HCT116 (cell line): ENCODE data around the gene GRB10. TPM values are rescaled to one million over a fixed set of nuclear protein-coding genes. Genes with fewer than 3 reads are reported as not detected.

ENCODE experiments used
- ATAC-seq: fragments of 200-7000 bp; cut with Tn5 transposase; 2 replicates; pipeline ENCODE4 v1.9.1; 2020; ENCODE audit warnings: mild to moderate bottlenecking, moderate library complexity
- BruUV-seq: library from RNA; stranded (reverse); fragments of 400-500 nt; replicated peaks from 2 replicates; lab custom pipeline; 2021; lab: Mats Ljungman, UMichigan
- CTCF ChIA-PET: fragments of 300-600 bp; sonication (Branson Sonifier 250); formaldehyde crosslinking; loops from one replicate; lab custom pipeline; 2021; ENCODE audit warnings: antibody characterized with exemption; lab: Charles Lee
- POLR2A ChIA-PET: fragments of 300-600, 350-600 bp; sonication (Branson Sonifier 250); formaldehyde crosslinking; loops from one replicate; lab custom pipeline; 2021; ENCODE audit warnings: antibody characterized with exemption; lab: Charles Lee
- RAD21 ChIA-PET, 2 experiments: fragments of 300-600 bp; sonication (Branson Sonifier 250); formaldehyde crosslinking; loops; one replicate each; lab custom pipeline; 2023; ENCODE audit warnings: low total read pairs in 2 of 2; ENCODE audit not compliant: uncharacterized antibody in 2 of 2, unreplicated experiment in 2 of 2, low non-redundant PET in 1 of 2; lab: Charles Lee
- DNase-seq: peaks from one replicate; pipeline ENCODE4 v3.0.0-alpha.2; 2010; ENCODE audit warnings: low read depth, low spot score
- H2AFZ ChIP-seq: fragments of 200-600 bp; shearing (Covaris generic), sonication (generic); 2 replicates; pipeline ENCODE4 v1.6.1; 2017; ENCODE audit warnings: low read depth, mixed run types, mixed read lengths, antibody characterized with exemption, low read length; ENCODE audit not compliant: poor library complexity, severe bottlenecking
- H3K27ac ChIP-seq: 2 replicates; pipeline ENCODE4 v1.5.1; 2012; ENCODE audit warnings: low read depth, low read length
- H3K27me3 ChIP-seq: fragments of 200-600 bp; sonication (generic); 2 replicates; pipeline ENCODE4 v1.6.1; 2016; ENCODE audit warnings: mixed run types, low read length, mixed read lengths; ENCODE audit not compliant: insufficient read depth
- H3K36me3 ChIP-seq, 2 experiments: fragments of 200-500 bp in 1 of 2; fragments of 200-600 bp in 1 of 2; sonication (Bioruptor generic) in 1 of 2; sonication (generic) in 1 of 2; 2 replicates each; pipeline versions ENCODE4 v1.5.1 to v1.6.1; 2014 to 2016; ENCODE audit warnings: low read length in 2 of 2, inconsistent platforms in 1 of 2, mixed read lengths in 1 of 2, mixed run types in 1 of 2; ENCODE audit not compliant: insufficient read depth in 2 of 2, control insufficient read depth in 1 of 2
- H3K4me1 ChIP-seq, 2 experiments: fragments of 200-600 bp in 1 of 2; sonication (generic) in 1 of 2; 2 replicates each; pipeline versions ENCODE4 v1.5.1 to v1.6.1; 2012 to 2017; ENCODE audit warnings: low read length in 2 of 2, inconsistent platforms in 1 of 2, mild to moderate bottlenecking in 1 of 2, mixed read lengths in 1 of 2, mixed run types in 1 of 2, moderate library complexity in 1 of 2; ENCODE audit not compliant: insufficient read depth in 2 of 2, control insufficient read depth in 1 of 2
- H3K4me2 ChIP-seq: fragments of 200-600 bp; sonication (generic); 2 replicates; pipeline ENCODE4 v1.6.1; 2017; ENCODE audit warnings: mixed run types, low read length, mixed read lengths
- H3K4me3 ChIP-seq, 2 experiments: fragments of 200-600 bp in 1 of 2; sonication (generic) in 1 of 2; replicated peaks in 1 of 2; 2 replicates each; pipeline ENCODE4 v1.5.1; 2011 to 2016; ENCODE audit warnings: low read length in 2 of 2, control low read depth in 1 of 2, low read depth in 1 of 2, mild to moderate bottlenecking in 1 of 2, mixed read lengths in 1 of 2, mixed run types in 1 of 2
- H3K79me2 ChIP-seq: fragments of 200-600 bp; sonication (generic); 2 replicates; pipeline ENCODE4 v1.6.1; 2017; ENCODE audit warnings: mild to moderate bottlenecking, mixed run types, low read length, moderate library complexity, mixed read lengths; ENCODE audit not compliant: insufficient read depth
- H3K9ac ChIP-seq: fragments of 200-600 bp; sonication (generic); 2 replicates; pipeline ENCODE4 v1.6.1; 2016; ENCODE audit warnings: low read length, mixed read lengths
- H3K9me2 ChIP-seq: fragments of 200-600 bp; sonication (generic), shearing (Covaris generic); 2 replicates; pipeline ENCODE4 v1.6.1; 2017; ENCODE audit warnings: mixed run types, mild to moderate bottlenecking, moderate library complexity; ENCODE audit not compliant: insufficient read depth
- H3K9me3 ChIP-seq, 2 experiments: fragments of 200-500 bp in 1 of 2; fragments of 200-600 bp in 1 of 2; sonication (Bioruptor generic) in 1 of 2; sonication (generic) in 1 of 2; 2 replicates each; pipeline ENCODE4 v1.6.1; 2014 to 2017; ENCODE audit warnings: low read length in 2 of 2, mixed read lengths in 2 of 2, inconsistent platforms in 1 of 2, low read depth in 1 of 2, mild to moderate bottlenecking in 1 of 2, mixed run types in 1 of 2, moderate library complexity in 1 of 2; ENCODE audit not compliant: control insufficient read depth in 1 of 2, insufficient read depth in 1 of 2
- H4K20me1 ChIP-seq: fragments of 200-600 bp; sonication (generic), shearing (Covaris generic); 2 replicates; pipeline ENCODE4 v1.6.1; 2017; ENCODE audit warnings: mixed run types, mild to moderate bottlenecking, moderate library complexity; ENCODE audit not compliant: insufficient read depth
- CBX3 ChIP-seq: IDR thresholded peaks from 2 replicates; pipeline ENCODE4 v1.6.1; 2012; ENCODE audit warnings: low read depth
- CTCF ChIP-seq, 3 experiments: fragments of 200-600 bp in 1 of 3; sonication (generic) in 1 of 3; IDR thresholded peaks in 2 of 3; conservative IDR thresholded peaks in 1 of 3; 2 replicates each; pipeline ENCODE4 v1.5.1; 2012 to 2017; ENCODE audit warnings: low read depth in 2 of 3, low read length in 2 of 3, antibody characterized with exemption in 1 of 3, borderline replicate concordance in 1 of 3, control low read depth in 1 of 3, mild to moderate bottlenecking in 1 of 3, mixed read lengths in 1 of 3, mixed run types in 1 of 3, moderate library complexity in 1 of 3; ENCODE audit not compliant: insufficient read depth in 1 of 3
- EZH2 ChIP-seq: fragments of 200-600 bp; sonication (generic); IDR thresholded peaks from 2 replicates; pipeline ENCODE4 v1.6.1; 2017; ENCODE audit warnings: antibody characterized with exemption, mixed run types
- FOSL1 ChIP-seq: IDR thresholded peaks from 2 replicates; pipeline ENCODE4 v1.6.1; 2012; ENCODE audit warnings: low read depth
- JUND ChIP-seq: IDR thresholded peaks from 2 replicates; pipeline ENCODE4 v1.6.1; 2012
- MAX ChIP-seq: IDR thresholded peaks from 2 replicates; pipeline ENCODE4 v1.6.1; 2012
- POLR2A ChIP-seq: IDR thresholded peaks from 2 replicates; pipeline ENCODE4 v1.7.0; 2011; ENCODE audit warnings: borderline replicate concordance; ENCODE audit not compliant: insufficient read depth, insufficient read length; ENCODE audit errors: extremely low read depth
- POLR2AphosphoS5 ChIP-seq: IDR thresholded peaks from 2 replicates; pipeline ENCODE4 v1.6.1; 2011; ENCODE audit warnings: mild to moderate bottlenecking, low read depth, low read length, moderate library complexity
- SIN3A ChIP-seq: IDR thresholded peaks from 2 replicates; pipeline ENCODE4 v1.6.1; 2012; ENCODE audit warnings: low read depth
- SP1 ChIP-seq: IDR thresholded peaks from 2 replicates; pipeline ENCODE4 v1.6.1; 2012; ENCODE audit warnings: low read depth
- SRF ChIP-seq: IDR thresholded peaks from 2 replicates; pipeline ENCODE4 v1.6.1; 2012; ENCODE audit warnings: low read depth
- TCF7L2 ChIP-seq: IDR thresholded peaks from 2 replicates; pipeline ENCODE4 v1.7.0; 2011; ENCODE audit warnings: borderline replicate concordance, inconsistent platforms; ENCODE audit not compliant: insufficient read depth, insufficient read length; ENCODE audit errors: extremely low read depth
- ZFX ChIP-seq: fragments of 450-650 bp; IDR thresholded peaks from 2 replicates; pipeline ENCODE4 v1.6.1; 2017
- ZNF274 ChIP-seq: fragments of 200-500 bp; sonication (Bioruptor generic); IDR thresholded peaks from 2 replicates; pipeline ENCODE4 v1.6.1; 2014; ENCODE audit warnings: mild to moderate bottlenecking, low read depth, low read length, inconsistent platforms
- intact Hi-C: fragments of 100-400 bp; cut with micrococcal nuclease; formaldehyde crosslinking; loops from 2 replicates; pipeline ENCODE4 v1.10.0; 2022
- total RNA-seq: library from RNA; stranded (reverse); gene quantifications from one replicate; pipeline ENCODE4 v1.2.1, GENCODE V29; 2021; ENCODE audit not compliant: unreplicated experiment
- TF ChIP-seq, protein P1 (sequence below): IDR thresholded peaks from 2 replicates; pipeline ENCODE4 v1.6.1; 2012; ENCODE audit warnings: low read depth

The GRB10 gene
- total RNA-seq, 1 experiment from 2014 or later = 37.3 TPM

GRCh38 chr7:50812094-50812493 lies 29.4 kb upstream of the GRB10 start:
- no peaks in the 10 kb centered on the region for H3K36me3 ChIP-seq
- DNase-seq = no peak
- no peaks in the 10 kb centered on the region for H4K20me1 ChIP-seq
- H3K9me3 ChIP-seq = no peaks in the 10 kb centered on the region
- intact Hi-C loops = no loop called here
- H3K4me3 ChIP-seq = no peak overlapping the region
- H3K9ac ChIP-seq = no peak overlapping the region
- no peak overlapping the region for H3K4me2 ChIP-seq
- no peak for ATAC-seq
- no peaks in the 10 kb centered on the region for H3K9me2 ChIP-seq
- H3K27me3 ChIP-seq = no peaks in the 10 kb centered on the region
- CTCF ChIA-PET = interaction anchor here (1.1 to 1.2 kb wide), 2 partner anchors 12 to 17 kb away, joined by 3 read pairs; no protein-coding TSS in a partner anchor
- BruUV-seq = no TSS peak
- no peak for TF ChIP-seq ZNF274
- no peak for TF ChIP-seq CTCF (IDR thresholded peaks at IDR 0.05 in 2 of 3, conservative IDR thresholded peaks at IDR 0.05 in 1 of 3; ENCODE audit: borderline replicate concordance in 1 of 3, insufficient read depth in 1 of 3, low read depth in 2 of 3, low read length in 2 of 3)
- TF ChIP-seq EZH2 = no peak
- no peak for TF ChIP-seq MAX
- TF ChIP-seq POLR2AphosphoS5 = no peak
- TF ChIP-seq, protein P1, sequence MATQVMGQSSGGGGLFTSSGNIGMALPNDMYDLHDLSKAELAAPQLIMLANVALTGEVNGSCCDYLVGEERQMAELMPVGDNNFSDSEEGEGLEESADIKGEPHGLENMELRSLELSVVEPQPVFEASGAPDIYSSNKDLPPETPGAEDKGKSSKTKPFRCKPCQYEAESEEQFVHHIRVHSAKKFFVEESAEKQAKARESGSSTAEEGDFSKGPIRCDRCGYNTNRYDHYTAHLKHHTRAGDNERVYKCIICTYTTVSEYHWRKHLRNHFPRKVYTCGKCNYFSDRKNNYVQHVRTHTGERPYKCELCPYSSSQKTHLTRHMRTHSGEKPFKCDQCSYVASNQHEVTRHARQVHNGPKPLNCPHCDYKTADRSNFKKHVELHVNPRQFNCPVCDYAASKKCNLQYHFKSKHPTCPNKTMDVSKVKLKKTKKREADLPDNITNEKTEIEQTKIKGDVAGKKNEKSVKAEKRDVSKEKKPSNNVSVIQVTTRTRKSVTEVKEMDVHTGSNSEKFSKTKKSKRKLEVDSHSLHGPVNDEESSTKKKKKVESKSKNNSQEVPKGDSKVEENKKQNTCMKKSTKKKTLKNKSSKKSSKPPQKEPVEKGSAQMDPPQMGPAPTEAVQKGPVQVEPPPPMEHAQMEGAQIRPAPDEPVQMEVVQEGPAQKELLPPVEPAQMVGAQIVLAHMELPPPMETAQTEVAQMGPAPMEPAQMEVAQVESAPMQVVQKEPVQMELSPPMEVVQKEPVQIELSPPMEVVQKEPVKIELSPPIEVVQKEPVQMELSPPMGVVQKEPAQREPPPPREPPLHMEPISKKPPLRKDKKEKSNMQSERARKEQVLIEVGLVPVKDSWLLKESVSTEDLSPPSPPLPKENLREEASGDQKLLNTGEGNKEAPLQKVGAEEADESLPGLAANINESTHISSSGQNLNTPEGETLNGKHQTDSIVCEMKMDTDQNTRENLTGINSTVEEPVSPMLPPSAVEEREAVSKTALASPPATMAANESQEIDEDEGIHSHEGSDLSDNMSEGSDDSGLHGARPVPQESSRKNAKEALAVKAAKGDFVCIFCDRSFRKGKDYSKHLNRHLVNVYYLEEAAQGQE = no peak
- no peak for TF ChIP-seq POLR2A
- no peak for TF ChIP-seq SP1
- no peak for TF ChIP-seq TCF7L2
- TF ChIP-seq SRF = no peak
- no peak for TF ChIP-seq FOSL1
- no peak for TF ChIP-seq CBX3
- no peak for TF ChIP-seq ZFX
- no peak for TF ChIP-seq JUND
- TF ChIP-seq SIN3A = no peak
- TF ChIP-seq, all 23 proteins: peak for 0
- no peak overlapping the region for H3K27ac ChIP-seq
- no peaks in the 10 kb centered on the region for H3K79me2 ChIP-seq
- peaks cover 7 to 9% of the 10 kb centered on the region in 2 experiments for H3K4me1 ChIP-seq
- ChIA-PET POLR2A (no interaction called here), RAD21 (no interaction called here)
- H2AFZ ChIP-seq = no peak overlapping the region
